Panc1 (cell line): ENCODE results near the gene JAZF1. TPM values are rescaled to one million over a fixed set of nuclear protein-coding genes. Genes with fewer than 3 reads are reported as not detected.

Experiments used
- ATAC-seq: fragments of 200-7000 bp; cut with Tn5 transposase; 2 replicates; pipeline ENCODE4 v1.9.1; 2020; ENCODE audit warnings: mild to moderate bottlenecking, moderate library complexity
- BruUV-seq: library from RNA; stranded (reverse); fragments of 400-500 nt; replicated peaks from 2 replicates; lab custom pipeline; 2021; lab: Mats Ljungman, UMichigan
- CTCF ChIA-PET: fragments of 300-600 bp; sonication (Branson Sonifier 250); formaldehyde crosslinking; loops from one replicate; lab custom pipeline; 2022; ENCODE audit warnings: antibody characterized with exemption; lab: Charles Lee
- POLR2A ChIA-PET: fragments of 300-600 bp; sonication (Branson Sonifier 250); formaldehyde crosslinking; loops from one replicate; lab custom pipeline; 2022; ENCODE audit warnings: antibody characterized with exemption; lab: Charles Lee
- DNase-seq: peaks from one replicate; pipeline ENCODE4 v3.0.0-alpha.2; 2010; ENCODE audit warnings: low read depth, low spot score
- H3K27ac ChIP-seq: 2 replicates; pipeline ENCODE4 v1.5.1; 2011; ENCODE audit warnings: mild to moderate bottlenecking, low read length, inconsistent platforms
- H3K27me3 ChIP-seq: fragments of 200-500 bp; sonication (Bioruptor generic); 2 replicates; pipeline ENCODE4 v1.6.0; 2014; ENCODE audit warnings: low read length, inconsistent platforms; ENCODE audit not compliant: control insufficient read depth, insufficient read depth
- H3K36me3 ChIP-seq: fragments of 200-500 bp; sonication (Bioruptor generic); 2 replicates; pipeline ENCODE4 v1.5.1; 2014; ENCODE audit warnings: inconsistent platforms, mild to moderate bottlenecking, low read length, moderate library complexity; ENCODE audit not compliant: control insufficient read depth, insufficient read depth
- H3K4me1 ChIP-seq: 2 replicates; pipeline ENCODE4 v1.5.1; 2011; ENCODE audit warnings: inconsistent platforms, mild to moderate bottlenecking, low read length, moderate library complexity; ENCODE audit not compliant: control insufficient read depth, insufficient read depth
- H3K4me3 ChIP-seq, 2 experiments: 2 replicates each; pipeline ENCODE4 v1.5.1; 2011 to 2012; ENCODE audit warnings: low read depth in 2 of 2, low read length in 2 of 2, mild to moderate bottlenecking in 2 of 2, inconsistent platforms in 1 of 2, moderate library complexity in 1 of 2
- H3K9me3 ChIP-seq: fragments of 200-500 bp; sonication (Bioruptor generic); 2 replicates; pipeline ENCODE4 v1.5.1; 2014; ENCODE audit warnings: low read depth, mild to moderate bottlenecking, inconsistent platforms, low read length, moderate library complexity; ENCODE audit not compliant: control insufficient read depth, insufficient read depth
- CTCF ChIP-seq: fragments of 450-650 bp; IDR thresholded peaks from 2 replicates; pipeline ENCODE4 v1.5.1; 2017; ENCODE audit warnings: mild to moderate bottlenecking
- POLR2AphosphoS5 ChIP-seq: IDR thresholded peaks from 2 replicates; pipeline ENCODE4 v1.6.1; 2012; ENCODE audit warnings: mild to moderate bottlenecking, low read depth, low read length, moderate library complexity
- REST ChIP-seq, 2 experiments: IDR thresholded peaks; 2 replicates each; pipeline ENCODE4 v1.6.1; 2011 to 2012; ENCODE audit warnings: low read depth in 2 of 2, control low read depth in 1 of 2, low read length in 1 of 2, mild to moderate bottlenecking in 1 of 2, moderate library complexity in 1 of 2; ENCODE audit not compliant: insufficient read depth in 1 of 2
- SIN3A ChIP-seq: IDR thresholded peaks from 2 replicates; pipeline ENCODE4 v1.6.1; 2012; ENCODE audit warnings: low read depth, mild to moderate bottlenecking, low read length, moderate library complexity, borderline replicate concordance; ENCODE audit not compliant: insufficient read depth
- TCF7L2 ChIP-seq: IDR thresholded peaks from 2 replicates; pipeline ENCODE4 v1.6.1; 2011; ENCODE audit warnings: mild to moderate bottlenecking, low read depth, low read length, inconsistent platforms
- in situ Hi-C: cut with HindIII; loops from 2 replicates; pipeline ENCODE4 v1.10.0; 2016; ENCODE audit warnings: low sequenced_read_pairs, low pct_unique_long_range_greater_than_20kb
- intact Hi-C: fragments of 100-400 bp; cut with micrococcal nuclease; formaldehyde crosslinking; loops from one replicate; pipeline ENCODE4 v1.10.0; 2022; ENCODE audit not compliant: unreplicated experiment
- total RNA-seq: library from RNA; stranded (reverse); gene quantifications from one replicate; pipeline ENCODE4 v1.2.1, GENCODE V29; 2021; ENCODE audit not compliant: unreplicated experiment

JAZF1 gene
- total RNA-seq, 1 experiment from 2014 or later = 8.8 TPM

GRCh38 chr7:27802999-27803398, 377.6 kb downstream of the JAZF1 start:
- H3K9me3 ChIP-seq = no peaks in the 10 kb centered on the region
- TF ChIP-seq SIN3A (no peak), REST (IDR thresholded peaks at IDR 0.05; ENCODE audit: insufficient read depth in 1 of 2, low read depth in 2 of 2, low read length in 1 of 2) (no peak), POLR2AphosphoS5 (no peak), TCF7L2 (no peak), CTCF (no peak)
- DNase-seq (no peak), ATAC-seq (no peak)
- no peaks in the 10 kb centered on the region for H3K27me3 ChIP-seq
- intact Hi-C loops = no loop called here
- in situ Hi-C loops = no loop called here
- no peaks in the 10 kb centered on the region for H3K4me1 ChIP-seq
- no peak overlapping the region for H3K4me3 ChIP-seq
- H3K36me3 ChIP-seq = no peaks in the 10 kb centered on the region
- no peak overlapping the region for H3K27ac ChIP-seq
- CTCF ChIA-PET = no interaction called here
- no TSS peak for BruUV-seq
- POLR2A ChIA-PET = no interaction called here

GRCh38 chr7:27799212-27799611, 381.4 kb downstream of the JAZF1 start:
- 0 out of 2 replicates have a peak, but pooled peaks cover 2% of the 10 kb centered on the region for H3K36me3 ChIP-seq
- no peaks in the 10 kb centered on the region for H3K27me3 ChIP-seq
- DNase-seq (no peak), ATAC-seq (no peak)
- H3K4me3 ChIP-seq = no peak overlapping the region
- intact Hi-C loops = no loop called here
- no peaks in the 10 kb centered on the region for H3K4me1 ChIP-seq
- TF ChIP-seq POLR2AphosphoS5 = no peak
- no peak for TF ChIP-seq SIN3A
- TF ChIP-seq CTCF = no peak
- no peak for TF ChIP-seq TCF7L2
- TF ChIP-seq REST (IDR thresholded peaks at IDR 0.05; ENCODE audit: insufficient read depth in 1 of 2, low read depth in 2 of 2, low read length in 1 of 2) = no peak
- BruUV-seq = no TSS peak
- H3K27ac ChIP-seq = no peak overlapping the region
- CTCF ChIA-PET = interaction anchor here (0.6 kb wide), 1 partner anchor 26 kb away, joined by 6 read pairs; no protein-coding TSS in a partner anchor
- H3K9me3 ChIP-seq = no peaks in the 10 kb centered on the region
- POLR2A ChIA-PET = interaction anchor here (0.6 kb wide), 1 partner anchor 140 kb away, joined by 4 read pairs; no protein-coding TSS in a partner anchor
- in situ Hi-C loops = no loop called here
